Heart right ventricle (tissue), 16 donors: ENCODE data around the gene SLITRK3. TPM values are rescaled to one million over a fixed set of nuclear protein-coding genes. Genes with fewer than 3 reads are reported as not detected.

Source experiments
- ATAC-seq, 8 donors: fragments of 200-7000 bp; cut with Tn5 transposase; one replicate each; pipeline ENCODE4 v1.9.1; 2020; ENCODE audit warnings: mild to moderate bottlenecking in 8 of 8, moderate library complexity in 8 of 8, moderate number of reproducible peaks in 1 of 8
- DNase-seq, 2 donors: peaks; one replicate each; pipeline ENCODE4 v3.0.0-alpha.2; 2020
- H3K27ac ChIP-seq, 10 donors: fragments of 200-600 bp; sonication (generic) in 2 of 10; one replicate each; pipeline versions ENCODE4 v1.5.0 to v1.8.0; 2020 to 2022; ENCODE audit warnings: mild to moderate bottlenecking in 3 of 10
- H3K27me3 ChIP-seq, 7 donors: fragments of 200-600 bp; one replicate each; pipeline ENCODE4 v1.8.0; 2021 to 2022; ENCODE audit warnings: mild to moderate bottlenecking in 2 of 7
- H3K36me3 ChIP-seq, 9 donors: fragments of 200-600 bp; sonication (generic) in 1 of 9; one replicate each; pipeline versions ENCODE4 v1.5.0 to v1.8.0; 2020 to 2022; ENCODE audit warnings: mild to moderate bottlenecking in 2 of 9
- H3K4me1 ChIP-seq, 9 donors: fragments of 200-600 bp; sonication (generic) in 1 of 9; one replicate each; pipeline versions ENCODE4 v1.5.0 to v1.8.0; 2020 to 2022; ENCODE audit warnings: mild to moderate bottlenecking in 4 of 9
- H3K4me3 ChIP-seq, 10 donors: fragments of 200-600 bp; sonication (generic) in 2 of 10; one replicate each; pipeline versions ENCODE4 v1.5.0 to v1.8.0; 2020 to 2022; ENCODE audit warnings: mild to moderate bottlenecking in 7 of 10, moderate library complexity in 2 of 10
- H3K9me3 ChIP-seq, 11 donors: fragments of 200-600 bp in 10 of 11; sonication (generic) in 2 of 11; one replicate each; pipeline versions ENCODE4 v1.5.0 to v1.8.0; 2013 to 2022; ENCODE audit warnings: mild to moderate bottlenecking in 2 of 11, control low read depth in 1 of 11, moderate library complexity in 1 of 11
- WGBS, 2 donors: extraction: QIAGEN DNeasy Blood & Tissue Kit; methylation state at CpG; one replicate each; pipeline ENCODE4 v1.1.7; 2013; ENCODE audit warnings: inconsistent platforms in 1 of 2; 5-methylcytosine and 5-hydroxymethylcytosine counted together
- intact Hi-C, 10 donors: fragments of 100-400 bp; cut with DNase I; formaldehyde crosslinking; loops; one replicate each; pipeline versions ENCODE4 v1.11.1 to v1.14.2; 2022
- polyA plus RNA-seq, 2 donors: library from polyadenylated mRNA; stranded (reverse); fragments of 200-250 nt; gene quantifications; one replicate each; pipeline ENCODE4 v1.2.3, GENCODE V29; 2013
- total RNA-seq, 10 donors: library from RNA; stranded (reverse); fragmentation: NEBNext Ultra II Directional in 3 of 10; extraction: Animal tissue kit (Norgen Biotek cat#: 25700) in 3 of 10; gene quantifications; one replicate each; pipeline versions ENCODE4 v1.2.1 to v1.2.4, GENCODE V29; 2021 to 2023
- TF ChIP-seq, protein P1 (sequence below), 9 donors: fragments of 200-600 bp; sonication (generic) in 2 of 9; IDR thresholded peaks; one replicate each; pipeline versions ENCODE4 v1.5.0 to v1.8.0; 2021 to 2022; ENCODE audit warnings: antibody characterized with exemption in 9 of 9, mild to moderate bottlenecking in 5 of 9, moderate library complexity in 1 of 9
- donor health status: Arrhythmogenic right ventricular cardiomyopathy.
- donor health status: ischemic (EF 13 %, LVEDD 7.1; RV severe dilation, severe dysfunction).
- donor health status: healthy with polysubstance abuse.
- donor health status: DM: no; HTN: yes; CAD: no.
- donor health status: DM: no; HTN: no; CAD: no.
- donor health status: ischemic (EF 25% LVEDD 6.9; RV normal size, moderate dysfunction).
- donor health status: ischemic (EF 25% LVEDD 5.7; RV mildly dilated, moderate dysfunction).
- donor health status: healthy.
- donor health status: DM: yes; HTN: yes; CAD: no.
- donor health status: Ischemic cardiomyopathy.
- donor health status: ischemic (EF 35%, LVEDD 5.7; RV mildly dilated, moderate dysfunction).
- donor health status: nonischemic (EF 11% LVEDD 7.7; RV severe dilation, severe dysfunction).
- donor health status: DM: yes; HTN: yes; CAD: no.
- donor health status: PGD.
- donor health status: ischemic (EF 29% LVEDD 5.4; RV normal size, mild dysfunction).
- donor health status: nonischemic (EF 23%, LVEDD 6.1; RV moderate dilation, normal function).

Gene SLITRK3
- total and polyA plus RNA-seq, 12 donors: not detected

DNA sequence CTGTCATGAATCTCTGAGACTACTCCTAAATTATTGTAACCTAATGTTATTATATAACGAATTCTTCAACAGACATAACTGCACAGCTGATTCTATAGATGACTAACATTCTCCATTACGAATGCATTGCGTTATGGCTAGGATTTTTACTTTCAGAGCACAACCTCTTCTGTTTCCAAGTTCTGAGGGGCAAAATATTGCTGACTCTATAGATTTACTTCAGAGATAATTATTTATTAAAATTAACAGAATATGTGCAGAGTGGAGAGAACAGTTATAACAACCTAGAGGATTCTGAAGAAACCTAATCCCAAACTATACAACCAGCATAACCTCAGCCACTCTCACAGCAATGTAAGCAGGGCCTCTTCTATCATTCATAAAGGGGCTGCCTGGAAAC, 25.9 kb downstream of the SLITRK3 start:
- WGBS, 2 donors: 89 to 92% methylated on average over 3 of the region's 3 CpGs
- H3K27ac ChIP-seq: no peak overlapping the region
- intact Hi-C loops: no loop called here
- no peak for ATAC-seq
- H3K4me3 ChIP-seq: no peak overlapping the region
- TF ChIP-seq, protein P1, sequence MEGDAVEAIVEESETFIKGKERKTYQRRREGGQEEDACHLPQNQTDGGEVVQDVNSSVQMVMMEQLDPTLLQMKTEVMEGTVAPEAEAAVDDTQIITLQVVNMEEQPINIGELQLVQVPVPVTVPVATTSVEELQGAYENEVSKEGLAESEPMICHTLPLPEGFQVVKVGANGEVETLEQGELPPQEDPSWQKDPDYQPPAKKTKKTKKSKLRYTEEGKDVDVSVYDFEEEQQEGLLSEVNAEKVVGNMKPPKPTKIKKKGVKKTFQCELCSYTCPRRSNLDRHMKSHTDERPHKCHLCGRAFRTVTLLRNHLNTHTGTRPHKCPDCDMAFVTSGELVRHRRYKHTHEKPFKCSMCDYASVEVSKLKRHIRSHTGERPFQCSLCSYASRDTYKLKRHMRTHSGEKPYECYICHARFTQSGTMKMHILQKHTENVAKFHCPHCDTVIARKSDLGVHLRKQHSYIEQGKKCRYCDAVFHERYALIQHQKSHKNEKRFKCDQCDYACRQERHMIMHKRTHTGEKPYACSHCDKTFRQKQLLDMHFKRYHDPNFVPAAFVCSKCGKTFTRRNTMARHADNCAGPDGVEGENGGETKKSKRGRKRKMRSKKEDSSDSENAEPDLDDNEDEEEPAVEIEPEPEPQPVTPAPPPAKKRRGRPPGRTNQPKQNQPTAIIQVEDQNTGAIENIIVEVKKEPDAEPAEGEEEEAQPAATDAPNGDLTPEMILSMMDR (IDR thresholded peaks at IDR 0.05): no peak
- no peak for DNase-seq
- H3K4me1 ChIP-seq: no peaks in the 10 kb centered on the region
- no peaks in the 10 kb centered on the region for H3K36me3 ChIP-seq
- no peaks in the 10 kb centered on the region for H3K9me3 ChIP-seq
- H3K27me3 ChIP-seq: peaks cover 0 to 8% (median 0%) of the 10 kb centered on the region in 7 donors

DNA sequence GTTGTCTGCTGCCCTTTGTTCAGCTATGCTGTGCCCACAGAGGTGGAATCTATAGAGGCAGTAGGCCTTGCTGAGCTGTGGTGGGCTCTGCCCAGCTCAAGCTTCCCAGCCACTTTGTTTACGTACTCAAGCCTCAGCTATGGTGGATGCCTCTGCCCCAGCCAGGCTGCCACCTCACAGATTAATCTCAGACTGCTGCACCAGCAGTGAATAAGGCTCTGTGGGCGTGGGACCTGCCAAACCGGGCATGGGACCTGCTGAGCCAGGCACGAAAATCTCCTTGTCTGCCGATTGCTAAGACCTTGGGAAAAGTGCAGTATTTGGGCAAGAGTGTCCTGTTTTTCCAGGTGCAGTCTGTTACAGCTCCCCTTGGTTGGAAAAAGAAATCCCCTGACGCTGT, 26.8 kb downstream of the SLITRK3 start:
- WGBS, 2 donors: 86 to 91% methylated on average over 6 of the region's 6 CpGs
- Histone ChIP-seq H3K9me3 (no peaks in the 10 kb centered on the region), H3K27me3 (peaks cover 0 to 8% (median 0%) of the 10 kb centered on the region in 7 donors), H3K4me3 (no peak overlapping the region), H3K4me1 (no peaks in the 10 kb centered on the region), H3K27ac (no peak overlapping the region), H3K36me3 (no peaks in the 10 kb centered on the region)
- no peak for ATAC-seq
- TF ChIP-seq, protein P1 (IDR thresholded peaks at IDR 0.05): no peak
- no peak for DNase-seq
- intact Hi-C loops: no loop called here

DNA sequence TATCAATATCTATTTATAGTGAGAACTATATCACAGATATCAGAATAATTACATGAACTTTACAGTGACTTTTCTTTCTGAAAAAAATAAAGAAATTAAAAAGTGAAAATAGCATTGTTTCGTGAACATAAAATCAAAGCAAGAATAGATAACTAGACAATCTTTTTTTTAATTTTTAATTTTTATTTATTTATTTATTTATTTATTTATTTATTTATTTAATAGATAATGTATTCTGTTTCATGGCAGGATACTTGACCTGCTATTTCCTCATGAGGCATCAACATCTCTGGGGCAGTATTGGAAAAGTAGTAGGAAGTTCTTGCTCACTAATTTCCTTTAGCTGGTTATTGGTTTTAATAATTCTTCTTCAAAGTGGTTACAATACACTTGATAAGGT, 33.3 kb downstream of the SLITRK3 start:
- Histone ChIP-seq H3K27ac (no peak overlapping the region), H3K36me3 (no peaks in the 10 kb centered on the region), H3K27me3 (no peaks in the 10 kb centered on the region), H3K4me1 (no peaks in the 10 kb centered on the region), H3K9me3 (peaks cover 0 to 4% (median 0%) of the 10 kb centered on the region in 11 donors), H3K4me3 (no peak overlapping the region)
- intact Hi-C loops: no loop called here
- TF ChIP-seq, protein P1 (IDR thresholded peaks at IDR 0.05): no peak
- WGBS, 2 donors: 92 to 95% methylated on average over 1 of the region's 1 CpG
- ATAC-seq: no peak
- no peak for DNase-seq

DNA sequence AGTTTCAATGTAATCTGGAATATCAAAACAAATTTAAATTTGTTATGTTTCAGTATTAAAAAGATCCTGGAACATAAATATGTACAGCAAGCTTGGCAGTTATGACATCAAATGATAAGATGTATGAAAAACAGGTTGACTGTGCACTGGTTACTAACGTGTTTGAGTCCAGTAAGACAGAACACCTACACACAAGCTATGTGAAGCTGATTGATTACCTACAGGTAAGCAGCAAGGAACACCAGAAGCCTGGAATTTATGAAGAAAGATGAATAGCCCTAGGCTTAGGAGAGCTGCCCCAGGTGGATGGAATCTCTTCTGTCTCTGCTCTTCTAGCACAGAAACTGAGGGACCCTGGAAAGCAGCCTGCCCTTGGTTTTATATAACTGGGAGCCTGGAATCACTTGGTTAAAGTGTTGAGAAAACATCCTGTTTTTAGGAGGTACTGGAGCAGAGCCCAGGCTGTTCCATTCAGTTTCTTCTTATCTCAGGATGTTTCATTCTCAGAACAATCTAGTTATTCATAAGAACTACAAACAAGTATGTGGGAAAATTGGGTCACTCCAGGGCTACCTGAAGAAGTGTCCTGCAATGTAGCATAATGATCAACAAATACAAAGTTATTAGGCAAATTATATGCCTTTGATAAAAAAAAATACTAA, 36.3 kb downstream of the SLITRK3 start:
- 29 to 35% methylated on average over 1 of the region's 1 CpG for WGBS, 2 donors
- Histone ChIP-seq H3K4me1 (no peaks in the 10 kb centered on the region), H3K27me3 (no peaks in the 10 kb centered on the region), H3K4me3 (no peak overlapping the region), H3K9me3 (peaks cover 0 to 4% (median 0%) of the 10 kb centered on the region in 11 donors), H3K36me3 (no peaks in the 10 kb centered on the region), H3K27ac (no peak overlapping the region)
- intact Hi-C loops: no loop called here
- peak in 2 of 8 donors; percentile 20 to 46 for ATAC-seq
- TF ChIP-seq, protein P1 (IDR thresholded peaks at IDR 0.05): no peak
- DNase-seq: peak in 1 of 2 donors; percentile 3
